Activated CD8-positive, alpha-beta memory T cell treated with anti-CD3 and anti-CD28 coated beads, Interleukin-2, amount 50 U/mL, for 24 hours (primary cell): ENCODE results near the gene COPG2.
"Not testable (repeated sequence)": the region's sequence is repeated elsewhere in the genome, so short reads cannot be mapped to it uniquely, and the experiment has no call there.

Experiments
- DNase-seq: peaks from one replicate; pipeline ENCODE4 v3.0.0-alpha.2; 2020; ENCODE audit errors: extremely low read depth

COPG2 gene

DNA sequence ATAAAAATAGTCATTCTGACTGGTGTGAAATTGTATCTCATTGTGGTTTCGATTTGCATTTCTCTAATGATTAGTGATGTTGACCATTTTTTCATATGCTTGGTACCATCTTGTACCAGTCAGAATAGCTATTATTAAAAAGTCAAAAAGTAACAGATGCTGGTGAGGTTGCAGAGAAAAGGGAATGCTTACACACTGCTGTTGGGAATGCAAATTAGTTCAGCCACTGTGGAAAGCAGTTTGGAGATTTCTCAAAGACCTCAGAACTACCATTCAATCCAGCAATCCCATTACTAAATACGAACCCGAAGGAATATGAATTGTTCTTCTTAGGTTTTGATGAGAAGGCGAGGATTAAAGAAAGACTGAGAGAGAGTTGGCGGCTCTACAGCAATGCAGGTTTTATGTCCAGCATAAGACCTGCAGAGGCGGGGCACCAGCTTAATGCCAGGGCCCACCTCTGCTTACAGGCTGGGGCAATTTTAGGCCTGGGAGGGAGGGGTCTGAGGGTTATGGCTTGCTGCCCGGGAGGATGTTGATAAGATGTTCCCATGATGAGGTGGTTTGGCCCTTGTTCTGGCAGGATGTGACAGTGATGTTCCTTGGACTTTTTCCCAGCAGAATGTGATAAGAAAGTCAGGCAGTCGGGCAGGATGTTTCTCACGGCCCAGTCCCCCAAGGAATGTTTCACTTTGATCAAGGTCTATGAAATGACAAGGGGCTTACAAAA, 102.2 kb downstream of the COPG2 start:
- no peak for DNase-seq

DNA sequence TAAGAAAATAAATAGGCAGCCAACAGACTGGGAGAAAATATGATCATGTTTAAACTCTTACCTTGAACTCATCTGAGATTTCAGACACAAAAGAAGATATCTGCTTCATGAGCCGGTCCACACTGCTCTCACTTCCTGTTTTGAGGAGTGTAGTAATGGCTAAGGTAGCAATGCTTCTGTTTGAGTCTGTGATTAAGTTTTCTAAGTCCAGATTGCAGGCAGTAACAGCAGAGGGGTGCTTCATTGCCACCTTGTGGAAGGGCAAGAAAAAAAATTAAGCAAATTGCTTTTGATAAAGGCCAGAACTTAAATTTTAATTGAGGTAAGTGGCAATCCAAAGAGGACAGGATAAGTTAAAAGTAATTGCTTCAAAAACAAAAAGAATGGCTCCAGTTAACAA, 107.6 kb downstream of the COPG2 start:
- DNase-seq, result no peak

DNA sequence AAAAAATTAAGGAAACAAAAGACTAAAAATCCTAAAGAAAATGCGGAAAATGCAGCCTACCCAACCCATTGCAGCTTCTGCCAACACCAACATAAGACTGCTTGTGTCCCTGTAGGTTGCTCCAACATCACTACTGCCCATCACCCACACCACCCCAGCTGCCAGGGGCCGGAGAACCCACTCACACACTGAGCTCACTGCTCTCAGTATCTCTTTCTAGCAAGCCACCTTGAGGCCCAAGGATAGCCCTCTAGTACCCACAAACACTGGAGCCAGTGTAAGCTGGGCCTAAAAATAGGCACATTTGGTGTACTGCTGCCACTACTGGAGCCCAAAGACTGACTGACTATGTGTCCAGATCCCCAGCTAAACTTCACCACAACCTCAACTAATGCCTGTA, 109.4 kb downstream of the COPG2 start:
- no peak for DNase-seq

DNA sequence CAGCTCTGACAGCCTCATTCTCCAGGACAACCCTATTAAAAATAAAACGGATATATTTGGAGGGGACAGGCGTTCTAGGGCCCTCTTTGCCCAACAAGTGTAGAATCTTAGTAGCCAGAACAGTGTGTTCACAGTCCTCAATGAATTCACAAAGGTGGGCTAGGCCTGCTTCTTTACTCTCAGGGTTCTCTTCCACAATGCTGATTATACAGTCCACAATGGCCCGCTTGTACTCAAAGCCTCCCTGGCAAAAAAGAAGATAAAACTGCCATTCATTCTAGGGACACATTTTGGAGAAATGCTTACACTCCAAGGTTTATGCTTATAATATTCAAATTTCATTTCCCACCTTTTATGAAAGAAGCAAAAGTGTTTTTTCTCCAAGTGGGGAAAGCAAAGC, 114.1 kb downstream of the COPG2 start:
- no peak for DNase-seq

DNA sequence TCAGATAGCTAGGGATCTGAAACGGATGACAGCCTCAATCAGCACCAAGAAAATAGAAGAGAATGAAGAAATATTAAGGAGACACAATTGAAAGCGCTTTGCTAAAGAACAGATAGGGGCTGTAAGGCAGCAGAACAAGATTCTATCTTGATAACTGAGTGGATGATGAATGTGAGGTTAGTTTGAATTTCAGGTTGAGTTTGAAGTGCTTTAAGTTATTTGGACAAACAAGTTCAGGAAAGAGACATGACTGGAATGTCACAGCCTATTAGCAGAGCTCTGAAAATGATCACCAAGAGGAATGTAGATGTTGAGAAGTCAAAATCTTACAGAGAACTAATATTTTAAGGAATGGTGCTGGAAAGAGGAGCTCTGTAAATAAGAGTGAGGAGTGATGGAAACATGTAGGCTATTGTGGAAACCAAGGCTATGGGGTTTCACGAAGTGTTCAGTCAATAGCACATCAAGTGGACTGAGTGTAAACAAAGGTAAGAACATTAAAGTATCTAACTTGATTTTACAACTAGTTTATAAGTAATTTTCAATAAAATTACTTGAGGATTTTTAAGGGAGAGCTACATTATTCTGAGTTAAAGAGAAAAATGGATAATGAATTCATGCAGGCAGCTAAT, 115.0 kb downstream of the COPG2 start:
- no peak for DNase-seq

DNA sequence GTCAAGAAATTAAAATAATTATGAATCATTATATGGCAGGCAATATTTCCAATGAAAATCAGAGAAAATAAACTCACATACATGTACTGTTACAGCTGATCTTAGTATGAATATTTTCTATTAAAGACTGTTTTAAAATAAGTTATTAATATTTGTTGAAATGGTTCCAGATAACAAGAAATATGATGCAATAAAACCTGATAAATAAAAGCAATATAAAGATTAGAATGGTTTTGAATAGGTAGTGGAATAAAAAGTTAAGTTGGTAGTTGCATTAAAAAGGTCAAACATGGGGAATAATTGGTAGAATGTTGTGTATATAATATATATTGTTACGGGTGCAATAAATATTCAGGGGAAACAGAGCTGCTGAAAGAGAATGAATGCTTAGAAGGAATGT, 124.2 kb downstream of the COPG2 start:
- DNase-seq, result no peak

DNA sequence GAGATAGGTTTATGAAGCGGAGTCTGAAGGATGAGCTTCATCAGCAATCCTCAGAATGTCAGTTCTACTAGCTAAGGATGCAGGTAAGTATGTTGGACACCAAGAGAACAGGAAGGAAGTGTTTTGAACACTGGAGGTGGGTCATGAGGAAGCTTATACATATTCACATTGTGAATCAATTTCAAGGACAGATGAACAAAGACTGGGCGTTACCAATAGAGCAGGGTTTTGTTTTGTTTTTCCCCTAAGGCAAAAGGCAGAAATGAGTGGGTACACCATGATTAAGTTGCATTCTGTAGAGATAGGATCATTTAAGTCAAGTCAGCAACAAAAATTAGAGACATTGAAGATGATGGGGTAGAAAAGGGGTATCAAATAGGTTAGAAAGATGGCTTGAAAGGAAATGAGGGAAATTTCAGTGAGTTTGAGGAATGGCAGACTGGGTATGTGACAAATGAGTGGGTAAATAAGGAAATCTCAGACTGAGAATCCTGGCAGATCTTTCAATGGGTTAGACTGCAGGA, 125.0 kb downstream of the COPG2 start:
- no peak for DNase-seq

DNA sequence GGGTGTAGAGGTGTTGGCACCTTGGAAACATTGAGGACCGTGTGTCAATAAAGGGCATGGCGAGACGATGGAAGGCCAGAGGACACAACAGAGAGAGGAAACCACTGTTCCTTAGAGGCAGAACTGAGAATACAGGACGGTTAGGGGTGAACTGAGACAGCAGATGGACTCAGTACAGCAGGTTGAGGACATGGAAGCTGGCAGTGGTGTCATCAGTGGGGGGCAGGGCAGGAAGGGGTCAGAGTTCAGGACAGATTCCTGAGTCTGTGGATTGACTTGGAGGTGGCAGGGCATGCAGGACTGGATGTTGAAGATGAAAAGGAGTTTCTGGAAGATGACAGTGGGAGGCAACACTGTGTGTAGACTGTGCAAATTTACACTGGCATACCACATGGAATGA, 126.3 kb downstream of the COPG2 start:
- not testable (repeated sequence) for DNase-seq

DNA sequence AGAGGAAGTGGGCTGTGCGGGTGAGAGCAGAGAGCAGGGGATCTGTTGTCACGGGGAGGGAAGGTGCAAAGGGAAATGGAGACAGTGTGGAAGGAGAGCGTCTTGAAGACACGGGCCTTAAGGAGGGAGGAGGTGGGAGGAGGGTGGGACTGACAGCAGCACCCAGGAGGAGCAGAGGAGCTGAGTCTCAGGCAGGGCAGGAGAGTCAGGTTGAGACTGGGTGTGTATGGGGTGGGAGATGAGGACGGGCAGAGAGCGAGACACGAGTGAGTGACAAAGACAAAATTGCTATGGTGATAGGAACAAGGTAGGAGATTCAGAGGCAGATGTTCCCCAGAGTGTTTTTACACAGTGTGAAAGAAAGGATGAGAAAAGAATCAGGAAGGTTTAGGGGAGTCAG, 127.3 kb downstream of the COPG2 start:
- DNase-seq, result not testable (repeated sequence)

DNA sequence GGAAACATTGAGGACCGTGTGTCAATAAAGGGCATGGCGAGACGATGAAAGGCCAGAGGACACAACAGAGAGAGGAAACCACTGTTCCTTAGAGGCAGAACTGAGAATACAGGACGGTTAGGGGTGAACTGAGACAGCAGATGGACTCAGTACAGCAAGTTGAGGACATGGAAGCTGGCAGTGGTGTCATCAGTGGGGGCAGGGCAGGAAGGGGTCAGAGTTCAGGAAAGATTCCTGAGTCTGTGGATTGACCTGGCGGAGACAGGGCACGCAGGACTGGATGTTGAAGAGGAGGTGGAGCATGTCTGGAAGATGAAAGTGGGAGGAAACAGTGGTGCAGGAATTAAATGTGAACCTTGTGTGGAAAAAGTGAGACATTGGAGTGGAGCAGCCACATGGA, 130.7 kb downstream of the COPG2 start:
- not testable (repeated sequence) for DNase-seq

DNA sequence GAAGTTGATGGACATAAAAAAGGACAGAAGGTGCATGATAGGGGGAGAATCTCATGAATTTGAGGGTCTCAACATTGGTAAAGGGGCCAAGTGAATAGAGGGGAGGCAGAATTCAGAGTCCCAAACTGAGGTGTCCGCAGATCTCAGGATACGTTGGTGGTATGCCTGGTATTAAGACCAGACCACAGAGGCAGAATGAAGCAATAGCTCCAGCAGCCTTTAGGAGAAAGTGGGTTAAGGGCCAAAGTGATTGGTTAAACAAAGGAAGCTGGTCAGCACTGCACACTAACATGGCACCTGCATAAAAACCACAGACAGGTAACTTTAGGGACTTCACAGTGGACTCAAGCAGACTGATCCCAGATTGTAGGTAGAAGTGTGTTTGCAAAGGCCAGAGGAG, 139.1 kb downstream of the COPG2 start:
- no peak for DNase-seq

DNA sequence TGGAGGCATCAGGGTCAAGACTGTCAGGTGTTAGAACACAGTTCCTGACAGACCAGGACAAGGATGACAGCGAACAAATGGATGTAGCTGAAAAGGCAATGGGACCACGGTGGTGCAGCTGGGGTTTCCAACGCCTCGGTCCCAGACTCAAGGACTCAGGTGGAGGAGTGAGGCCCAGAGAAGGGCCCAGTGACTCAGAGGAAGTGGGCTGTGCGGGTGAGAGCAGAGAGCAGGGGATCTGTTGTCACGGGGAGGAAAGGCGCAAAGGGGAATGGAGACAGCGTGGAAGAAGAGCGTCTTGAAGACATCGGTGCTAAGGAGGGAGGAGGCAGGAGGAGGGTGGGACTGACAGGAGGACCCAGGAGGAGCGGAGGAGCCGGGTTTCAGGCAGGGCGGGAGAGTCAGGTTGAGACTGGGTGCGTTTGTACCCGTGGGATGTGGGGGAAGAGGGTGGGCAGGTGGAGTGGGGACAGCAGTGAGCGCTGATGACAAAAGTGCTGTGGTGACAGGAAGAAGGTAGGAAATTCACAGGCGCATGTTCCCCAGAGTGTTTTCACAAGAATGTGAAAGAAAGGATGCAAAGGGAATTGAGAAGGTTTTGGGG, 140.7 kb downstream of the COPG2 start:
- DNase-seq, result not testable (repeated sequence)

DNA sequence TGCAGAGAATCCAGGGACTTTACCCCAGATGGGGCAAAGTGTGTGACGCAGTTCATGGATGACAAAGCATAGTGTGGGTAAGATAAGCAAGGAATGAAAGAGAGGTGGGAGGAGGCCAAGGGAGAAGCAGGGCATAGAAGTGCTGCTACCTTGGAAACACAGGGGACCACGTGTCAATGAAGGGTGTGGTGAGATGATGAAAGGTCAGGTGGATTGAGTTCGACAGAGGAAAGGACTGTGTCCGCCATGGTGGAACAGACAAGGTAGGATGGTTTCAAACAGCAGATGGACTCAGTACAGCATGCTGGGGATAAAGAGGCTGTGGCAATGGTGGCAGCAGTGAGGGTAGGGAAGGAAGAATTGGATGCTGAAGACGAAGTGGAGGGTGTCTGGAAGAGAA, 143.9 kb downstream of the COPG2 start:
- DNase-seq, result no peak

DNA sequence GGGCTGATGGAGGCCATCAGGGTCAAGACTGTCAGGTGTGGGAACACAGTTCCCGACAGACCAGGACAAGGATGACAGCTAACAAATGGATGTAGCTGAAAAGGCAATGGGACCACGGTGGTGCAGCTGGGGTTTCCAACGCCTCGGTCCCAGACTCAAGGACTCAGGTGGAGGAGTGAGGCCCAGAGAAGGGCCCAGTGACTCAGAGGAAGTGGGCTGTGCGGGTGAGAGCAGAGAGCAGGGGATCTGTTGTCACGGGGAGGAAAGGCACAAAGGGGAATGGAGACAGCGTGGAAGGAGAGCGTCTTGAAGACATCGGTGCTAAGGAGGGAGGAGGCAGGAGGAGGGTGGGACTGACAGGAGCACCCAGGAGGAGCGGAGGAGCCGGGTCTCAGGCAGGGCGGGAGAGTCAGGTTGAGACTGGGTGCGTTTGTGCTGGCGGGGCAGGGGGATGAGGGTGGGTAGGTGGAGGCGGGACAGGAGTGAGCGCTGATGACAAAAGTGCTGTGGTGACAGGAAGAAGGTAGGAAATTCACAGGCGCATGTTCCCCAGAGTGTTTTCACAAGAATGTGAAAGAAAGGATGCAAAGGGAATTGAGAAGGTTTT, 144.9 kb downstream of the COPG2 start:
- not testable (repeated sequence) for DNase-seq

DNA sequence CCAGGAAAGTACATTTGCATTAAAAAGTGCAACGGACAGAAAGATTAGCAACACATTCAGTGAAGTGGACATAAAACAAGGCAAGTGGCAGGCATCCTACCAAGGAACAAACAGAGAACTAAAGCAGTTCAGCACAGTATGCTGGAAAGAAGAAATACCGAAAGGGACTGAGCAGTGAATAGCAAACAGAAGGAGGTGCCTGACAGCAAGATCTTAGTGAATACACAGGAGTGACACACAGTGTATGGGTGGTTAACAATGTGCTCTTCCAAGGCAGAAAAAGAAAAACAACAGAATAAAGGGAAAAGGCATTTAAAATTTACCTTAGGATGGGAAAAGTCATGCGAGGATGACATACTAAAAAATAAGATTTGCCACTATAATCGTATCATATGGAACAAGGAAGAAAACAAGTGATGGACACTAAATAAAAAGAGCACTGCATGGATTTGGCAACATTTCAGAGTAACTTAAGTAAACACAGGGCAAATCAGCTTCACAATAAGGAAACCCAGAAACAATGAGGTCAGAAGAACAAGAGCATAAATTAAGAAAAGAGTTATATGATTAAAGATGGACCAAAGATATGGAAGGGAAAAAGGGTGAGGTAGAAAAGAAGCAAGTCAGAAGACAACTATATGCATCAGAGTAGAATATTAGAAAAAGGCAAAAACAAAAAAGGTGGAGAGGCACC, 147.1 kb downstream of the COPG2 start:
- DNase-seq, result no peak

DNA sequence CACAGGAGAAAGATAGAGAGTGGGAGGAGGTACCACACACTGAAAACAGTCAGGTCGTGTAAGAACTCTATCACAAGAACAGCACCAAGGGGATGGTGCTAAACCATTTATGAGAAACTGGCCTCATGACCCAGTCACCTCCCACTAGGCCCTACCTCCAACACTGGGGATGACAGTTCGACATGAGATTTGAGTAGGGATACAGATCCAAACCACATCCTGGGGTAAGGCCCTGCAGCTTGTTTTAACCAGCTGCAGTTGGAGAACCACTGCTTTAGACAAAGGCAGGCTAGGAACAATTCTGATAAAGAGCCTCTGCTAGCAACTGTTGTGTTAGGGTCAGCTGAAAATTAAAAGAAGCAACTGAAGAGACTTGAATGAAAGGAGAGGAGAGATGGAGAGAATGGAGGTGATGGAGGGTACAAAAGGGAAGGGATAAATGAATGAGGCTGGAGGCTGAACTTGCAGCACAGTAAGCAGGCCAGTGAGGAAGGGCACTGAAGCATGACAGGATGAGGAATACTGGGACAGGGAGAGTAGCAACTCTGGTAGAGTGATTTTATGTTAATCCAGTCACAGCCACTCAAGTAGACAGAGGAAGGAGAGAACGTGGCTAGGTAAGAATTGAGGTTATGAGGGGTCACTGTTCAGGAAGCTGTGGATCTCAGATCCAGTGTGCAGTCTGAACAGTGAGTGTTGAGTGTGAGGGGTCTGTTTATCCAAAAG, 153.1 kb downstream of the COPG2 start:
- no peak for DNase-seq

DNA sequence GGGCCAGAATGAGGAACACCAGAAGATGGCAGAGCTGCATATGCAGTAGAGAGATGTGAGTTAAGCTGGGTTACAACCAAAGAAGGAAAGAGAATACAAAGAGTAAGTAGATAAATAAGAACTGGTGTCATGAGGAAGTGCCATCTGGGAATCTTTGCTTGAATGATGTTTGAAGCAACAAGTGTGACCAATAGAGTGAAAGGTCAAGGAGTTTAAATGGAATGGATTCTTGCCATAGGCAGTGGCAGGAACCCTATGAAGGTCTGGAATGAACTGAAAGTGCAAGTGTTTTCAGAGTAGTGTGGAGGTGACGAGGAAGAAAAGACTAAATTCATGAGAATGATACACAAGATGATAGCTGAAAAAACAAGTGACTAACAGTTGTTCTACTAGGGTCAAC, 155.1 kb downstream of the COPG2 start:
- no peak for DNase-seq

DNA sequence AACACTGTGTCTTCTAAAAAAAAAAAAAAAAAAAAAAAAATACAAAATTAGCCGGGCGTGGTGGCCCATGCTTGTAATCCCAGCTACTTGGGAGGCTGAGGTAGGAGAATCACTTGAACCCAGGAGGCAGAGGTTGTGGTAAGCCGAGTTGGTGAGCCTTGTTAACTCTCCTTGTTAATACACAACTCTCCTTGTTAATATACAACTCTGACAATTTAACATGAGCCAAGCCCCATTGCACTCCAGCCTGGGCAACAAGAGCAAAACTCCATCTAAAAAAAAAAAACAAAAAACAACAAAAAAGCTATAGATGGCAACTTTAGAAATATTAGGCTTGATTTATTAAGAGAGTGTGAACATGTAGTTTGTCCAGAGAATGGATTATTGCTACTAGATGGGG, 156.5 kb downstream of the COPG2 start:
- DNase-seq, result not testable (repeated sequence)

DNA sequence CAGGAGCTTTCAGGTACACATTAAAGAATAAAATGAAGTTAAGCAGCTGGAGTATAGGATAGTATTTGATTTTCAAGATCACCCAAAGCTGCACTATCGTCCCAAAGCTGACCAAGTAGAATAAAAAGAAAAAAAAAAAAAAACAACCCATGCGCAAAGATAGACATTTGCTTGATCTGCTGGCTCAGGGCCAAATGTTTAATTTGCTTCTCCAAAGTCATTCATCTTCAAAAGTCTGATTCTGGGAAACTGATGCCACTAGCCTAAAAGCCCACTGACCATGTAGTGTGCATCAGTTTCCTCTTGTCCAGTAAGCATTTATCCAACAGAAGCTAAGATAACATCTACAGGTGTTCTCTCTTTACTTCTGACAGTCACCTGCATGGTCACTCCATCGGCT, 162.2 kb downstream of the COPG2 start:
- no peak for DNase-seq

DNA sequence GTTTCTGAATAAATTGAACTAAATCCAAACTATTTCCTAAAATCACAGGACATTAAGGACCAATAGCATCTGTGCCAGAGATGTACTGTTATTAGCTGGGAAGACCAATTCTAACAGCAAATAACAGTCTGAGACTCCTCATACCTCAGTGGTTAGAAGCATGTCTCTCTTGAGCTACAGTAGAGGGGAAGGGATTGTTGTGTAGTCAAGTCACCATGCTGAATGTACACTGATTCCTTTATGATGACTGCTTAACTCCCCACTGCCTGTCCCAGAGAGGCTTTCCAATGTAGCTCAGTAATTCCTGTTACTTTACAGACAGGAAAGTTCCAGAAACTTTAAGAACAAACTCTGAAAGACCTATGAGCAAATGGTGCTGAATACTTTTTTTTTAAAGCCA, 162.8 kb downstream of the COPG2 start:
- DNase-seq, result no peak

DNA sequence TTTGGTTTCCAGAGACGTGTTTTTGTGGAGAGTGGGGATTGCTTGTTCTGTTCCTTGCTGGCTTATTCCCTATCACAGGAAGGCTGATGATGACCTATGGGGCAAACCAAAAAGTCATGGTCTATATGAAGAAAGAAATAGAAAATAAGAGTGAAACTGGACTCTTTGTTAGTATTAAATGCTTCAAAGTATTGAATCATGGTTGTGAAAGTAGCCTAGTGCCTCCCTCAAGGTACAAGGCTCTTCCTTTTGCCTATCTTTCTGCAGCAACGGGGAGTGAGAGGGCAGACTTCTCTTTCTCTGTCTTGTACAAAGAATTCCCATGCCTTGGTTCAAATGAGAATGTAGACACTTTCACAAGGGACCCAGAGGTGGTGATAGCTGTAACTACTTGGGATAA, 167.6 kb downstream of the COPG2 start:
- DNase-seq, result no peak
